Keratinocyte (primary cell): ENCODE results near the gene HSD17B4. TPM values are rescaled to one million over a fixed set of nuclear protein-coding genes. Genes with fewer than 3 reads are reported as not detected.

Experiments
- DNase-seq: peaks from one replicate; pipeline ENCODE4 v3.0.0-alpha.2; 2011; ENCODE audit warnings: low read depth, missing footprints, low spot score
- FAIRE-seq: peaks from 2 replicates; lab custom pipeline; 2011; peaks lifted over from hg19 to GRCh38; lab: Jason Lieb, UNC
- H2AFZ ChIP-seq: 2 replicates; pipeline ENCODE4 v1.6.0; 2012; ENCODE audit warnings: low read length, control low read depth, inconsistent platforms; ENCODE audit not compliant: control insufficient read depth
- H3K27ac ChIP-seq: 2 replicates; pipeline ENCODE4 v1.5.1; 2011; ENCODE audit warnings: low read length; ENCODE audit not compliant: control insufficient read depth, insufficient read depth
- H3K27me3 ChIP-seq: 3 replicates; pipeline ENCODE4 v1.6.0; 2011; ENCODE audit warnings: low read length; ENCODE audit not compliant: control insufficient read depth, insufficient read depth; ENCODE audit errors: extremely low read depth
- H3K36me3 ChIP-seq, 2 experiments: 2 replicates in 1 of 2; 3 replicates in 1 of 2; pipeline ENCODE4 v1.5.1; 2011; ENCODE audit warnings: low read length in 2 of 2, mild to moderate bottlenecking in 1 of 2; ENCODE audit not compliant: control insufficient read depth in 2 of 2, insufficient read depth in 2 of 2; ENCODE audit errors: extremely low read depth in 1 of 2
- H3K4me1 ChIP-seq: 3 replicates; pipeline ENCODE4 v1.5.1; 2011; ENCODE audit warnings: low read length; ENCODE audit not compliant: control insufficient read depth, insufficient read depth; ENCODE audit errors: extremely low read depth
- H3K4me2 ChIP-seq: 3 replicates; pipeline ENCODE4 v1.6.0; 2011; ENCODE audit warnings: low read depth, low read length; ENCODE audit not compliant: control insufficient read depth, insufficient read depth; ENCODE audit errors: extremely low read depth
- H3K4me3 ChIP-seq, 3 experiments: fragments of 200-600 bp in 1 of 3; sonication (generic) in 1 of 3; 2 replicates in 2 of 3; 3 replicates in 1 of 3; pipeline ENCODE4 v1.5.1; 2011 to 2016; ENCODE audit warnings: low read length in 3 of 3, mild to moderate bottlenecking in 3 of 3, control low read depth in 2 of 3, inconsistent platforms in 1 of 3, low read depth in 1 of 3, mixed read lengths in 1 of 3, mixed run types in 1 of 3, moderate library complexity in 1 of 3; ENCODE audit not compliant: control insufficient read depth in 2 of 3, insufficient read depth in 2 of 3; ENCODE audit errors: extremely low read depth in 1 of 3
- H3K79me2 ChIP-seq: 2 replicates; pipeline ENCODE4 v1.6.0; 2012; ENCODE audit warnings: low read length; ENCODE audit not compliant: control insufficient read depth, insufficient read depth
- H3K9ac ChIP-seq: 3 replicates; pipeline ENCODE4 v1.6.0; 2011; ENCODE audit warnings: low read length; ENCODE audit not compliant: control insufficient read depth, insufficient read depth; ENCODE audit errors: extremely low read depth
- H3K9me1 ChIP-seq: 3 replicates; pipeline ENCODE4 v1.6.0; 2011; ENCODE audit warnings: low read length; ENCODE audit not compliant: control insufficient read depth, insufficient read depth; ENCODE audit errors: extremely low read depth
- H3K9me3 ChIP-seq: 2 replicates; pipeline ENCODE4 v1.5.1; 2012; ENCODE audit warnings: low read depth, low read length; ENCODE audit not compliant: control insufficient read depth
- H4K20me1 ChIP-seq: 3 replicates; pipeline ENCODE4 v1.6.0; 2011; ENCODE audit warnings: low read length; ENCODE audit not compliant: control insufficient read depth, insufficient read depth; ENCODE audit errors: extremely low read depth
- CTCF ChIP-seq, 3 experiments: IDR thresholded peaks in 1 of 3; conservative IDR thresholded peaks in 1 of 3; optimal IDR thresholded peaks in 1 of 3; 2 replicates in 2 of 3; 3 replicates in 1 of 3; pipeline versions ENCODE3 to v1.5.1; 2011; ENCODE audit warnings: low read length in 3 of 3, mild to moderate bottlenecking in 3 of 3, moderate library complexity in 2 of 3, control low read depth in 1 of 3, inconsistent platforms in 1 of 3; ENCODE audit not compliant: insufficient read depth in 2 of 3; ENCODE audit errors: extremely low read depth in 1 of 3
- EZH2 ChIP-seq: IDR thresholded peaks from one replicate; pipeline ENCODE4 v1.6.1; 2012; ENCODE audit warnings: inconsistent platforms, mild to moderate bottlenecking, low read length, moderate library complexity
- dilution Hi-C: fragments of 300-500 bp; cut with MboI; formaldehyde crosslinking; loops from one replicate; pipeline ENCODE4 v1.7.0; 2020; ENCODE audit warnings: low sequenced_read_pairs; ENCODE audit not compliant: extremely low pct_ligation_motif_present
- polyA plus RNA-seq, 5 experiments: library from polyadenylated mRNA; depleted of rRNA in 3 of 5; stranded (reverse) in 3 of 5; stranded (forward) in 1 of 5; unstranded in 1 of 5; fragments of >200 nt; gene quantifications; 1 replicate in 1 of 5; 2 replicates in 3 of 5; 3 replicates in 1 of 5; pipeline versions ENCODE4 v1.2.1 to v1.2.3, GENCODE V29; 2011 to 2012; ENCODE audit warnings: missing spikeins in 2 of 5, low read depth in 1 of 5, low replicate concordance in 1 of 5

HSD17B4 gene
- polyA plus RNA-seq, 1 donor (not counting 4 experiments of a cell fraction or from before 2014, with no cell fraction given), result 154 TPM

- dilution Hi-C loops, result no loop called here
These were observed 102.3 kb downstream of the HSD17B4 start for GRCh38 chr5:119554597-119554996.

GRCh38 chr5:119570910-119571309, 118.6 kb downstream of the HSD17B4 start:
- no peaks in the 10 kb centered on the region for H3K27me3 ChIP-seq
- H3K27ac ChIP-seq, result no peak overlapping the region
- FAIRE-seq (no peak), DNase-seq (no peak)
- H3K79me2 ChIP-seq, result no peaks in the 10 kb centered on the region
- H3K9me1 ChIP-seq, result no peaks in the 10 kb centered on the region
- no peaks in the 10 kb centered on the region for H4K20me1 ChIP-seq
- dilution Hi-C loops, result no loop called here
- H2AFZ ChIP-seq, result no peak overlapping the region
- no peak overlapping the region for H3K4me2 ChIP-seq
- H3K36me3 ChIP-seq, result no peaks in the 10 kb centered on the region
- no peaks in the 10 kb centered on the region for H3K4me1 ChIP-seq
- no peak overlapping the region for H3K4me3 ChIP-seq
- no peaks in the 10 kb centered on the region for H3K9me3 ChIP-seq
- H3K9ac ChIP-seq, result no peak overlapping the region
- TF ChIP-seq EZH2 (no peak), CTCF (optimal IDR thresholded peaks at IDR 0.05 in 1 of 3, IDR thresholded peaks at IDR 0.05 in 1 of 3, conservative IDR thresholded peaks at IDR 0.05 in 1 of 3; ENCODE audit: extremely low read depth in 1 of 3, insufficient read depth in 2 of 3, low read length in 3 of 3) (no peak)

More at GRCh38 chr5:119554597-119554996, 102.3 kb downstream of the HSD17B4 start:
- H3K79me2 ChIP-seq, result no peaks in the 10 kb centered on the region
- no peak for TF ChIP-seq CTCF (optimal IDR thresholded peaks at IDR 0.05 in 1 of 3, IDR thresholded peaks at IDR 0.05 in 1 of 3, conservative IDR thresholded peaks at IDR 0.05 in 1 of 3; ENCODE audit: extremely low read depth in 1 of 3, insufficient read depth in 2 of 3, low read length in 3 of 3)
- TF ChIP-seq EZH2, result no peak
- DNase-seq (no peak), FAIRE-seq (no peak)
- H3K9me3 ChIP-seq, result no peaks in the 10 kb centered on the region
- no peak overlapping the region for H2AFZ ChIP-seq
- H3K4me1 ChIP-seq, result no peaks in the 10 kb centered on the region
- H3K4me3 ChIP-seq, result no peak overlapping the region
- no peaks in the 10 kb centered on the region for H4K20me1 ChIP-seq
- no peaks in the 10 kb centered on the region for H3K36me3 ChIP-seq
- H3K27me3 ChIP-seq, result no peaks in the 10 kb centered on the region
- no peaks in the 10 kb centered on the region for H3K9me1 ChIP-seq
- no peak overlapping the region for H3K4me2 ChIP-seq
- no peak overlapping the region for H3K27ac ChIP-seq
- H3K9ac ChIP-seq, result no peak overlapping the region
